HG02840 (cell line): ENCODE measurements around the gene TBCD.
"Not testable (repeated sequence)": the region's sequence is repeated elsewhere in the genome, so short reads cannot be mapped to it uniquely, and the experiment has no call there.

Source experiments
- ATAC-seq: cut with Tn5 transposase; IDR thresholded peaks from one replicate; pipeline ENCODE4 v1.9.1; 2021; ENCODE audit warnings: mild to moderate bottlenecking, moderate library complexity, moderate number of reproducible peaks; ENCODE audit not compliant: unreplicated experiment, low FRiP score

The TBCD gene

GRCh38 chr17:82754297-82755208 lies 2.7 kb downstream of the TBCD start:
- ATAC-seq, result no peak

GRCh38 chr17:82756166-82756565 lies 4.3 kb downstream of the TBCD start:
- ATAC-seq, result no peak

DNA sequence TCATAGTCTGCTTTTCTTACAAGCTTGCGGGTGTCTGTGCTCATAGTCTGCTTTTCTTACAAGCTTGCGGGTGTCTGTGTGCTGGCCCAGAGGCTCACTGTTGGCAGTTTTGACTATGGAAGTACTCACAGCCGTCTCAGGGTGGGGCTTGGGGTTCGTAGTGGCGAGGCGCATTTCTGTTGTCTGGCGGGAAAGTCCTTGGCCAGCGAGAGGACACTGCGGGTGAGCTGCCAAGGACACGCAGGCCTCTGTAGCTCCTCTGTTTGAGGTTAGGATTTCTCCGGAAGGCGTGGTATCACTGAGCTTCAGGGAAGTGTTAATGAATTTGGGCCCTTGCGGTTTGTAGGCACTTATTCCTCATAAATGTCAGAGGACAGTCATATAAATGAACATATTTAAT lies 13.5 kb downstream of the TBCD start:
- ATAC-seq, result no peak

DNA sequence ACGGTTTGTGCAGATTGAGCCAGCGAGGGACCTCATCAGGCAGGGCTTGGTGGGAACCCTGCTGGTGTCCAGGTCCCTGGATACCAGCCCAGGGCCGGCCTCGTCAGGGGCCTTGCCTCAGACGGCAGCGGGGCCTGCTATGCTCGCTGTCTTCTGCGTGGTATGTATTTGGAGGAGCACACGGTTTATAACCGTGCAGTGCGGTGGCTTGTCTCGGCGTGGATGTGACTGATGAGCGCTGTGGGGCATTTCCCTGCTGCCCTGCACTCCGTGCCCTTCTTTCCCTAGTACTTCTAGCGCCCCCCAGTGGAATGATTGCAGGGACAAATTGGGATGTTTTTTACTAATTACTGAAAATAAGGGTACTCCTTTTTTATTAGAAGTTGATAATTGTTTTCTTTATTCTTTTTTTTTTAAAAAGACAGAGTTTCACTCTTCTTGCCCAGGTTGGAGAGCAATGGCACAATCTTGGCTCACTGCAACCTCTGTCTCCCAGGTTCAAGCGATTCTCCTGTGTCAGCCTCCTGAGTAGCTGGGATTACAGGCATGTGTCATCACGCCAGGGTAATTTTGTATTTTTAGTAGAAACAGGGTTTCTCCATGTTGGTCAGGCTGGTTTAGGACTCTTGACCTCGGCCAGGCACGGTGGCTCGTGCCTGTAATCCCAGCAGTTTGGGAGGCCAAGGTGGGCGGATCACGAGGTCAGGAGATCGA lies 15.3 kb downstream of the TBCD start:
- ATAC-seq, result no peak

GRCh38 chr17:82769041-82769440 lies 17.2 kb downstream of the TBCD start:
- no peak for ATAC-seq

DNA sequence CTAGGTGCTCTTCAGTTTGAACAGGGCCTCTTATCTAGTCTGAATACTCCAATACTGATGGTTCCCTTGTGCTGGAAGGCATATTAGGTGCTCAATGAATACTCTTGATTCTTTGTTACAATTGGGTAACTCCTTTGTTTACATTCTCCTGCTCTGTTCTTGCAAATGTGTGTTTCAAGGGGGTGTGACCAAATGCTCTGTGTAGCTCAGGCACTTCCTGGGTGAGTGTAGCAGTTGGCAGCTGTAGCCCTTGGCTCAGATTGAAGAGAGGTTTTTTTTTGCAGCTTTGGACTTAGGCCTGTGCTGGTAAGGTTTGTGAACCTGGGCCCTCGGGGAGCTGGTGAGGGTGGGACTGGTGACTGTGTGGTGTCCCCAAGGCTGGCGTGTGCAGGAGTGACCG lies 20.2 kb downstream of the TBCD start:
- ATAC-seq, result no peak

DNA sequence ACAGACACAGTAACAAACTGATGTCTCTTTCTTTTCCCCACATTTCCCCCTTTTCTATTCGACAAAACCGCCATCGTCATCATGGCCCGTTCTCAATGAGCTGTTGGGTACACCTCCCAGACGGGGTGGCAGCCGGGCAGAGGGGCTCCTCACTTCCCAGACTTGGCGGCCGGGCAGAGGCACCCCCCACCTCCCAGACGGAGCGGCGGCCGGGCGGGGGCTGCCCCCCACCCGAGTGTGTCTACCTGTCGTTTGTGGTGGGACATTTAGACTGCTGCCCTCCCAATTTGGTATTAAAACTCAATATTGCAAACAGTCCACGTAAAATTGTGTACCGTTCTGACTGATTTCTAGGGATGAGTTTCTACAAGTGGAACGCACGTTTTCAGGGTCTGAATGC lies 22.6 kb downstream of the TBCD start:
- not testable (repeated sequence) for ATAC-seq

DNA sequence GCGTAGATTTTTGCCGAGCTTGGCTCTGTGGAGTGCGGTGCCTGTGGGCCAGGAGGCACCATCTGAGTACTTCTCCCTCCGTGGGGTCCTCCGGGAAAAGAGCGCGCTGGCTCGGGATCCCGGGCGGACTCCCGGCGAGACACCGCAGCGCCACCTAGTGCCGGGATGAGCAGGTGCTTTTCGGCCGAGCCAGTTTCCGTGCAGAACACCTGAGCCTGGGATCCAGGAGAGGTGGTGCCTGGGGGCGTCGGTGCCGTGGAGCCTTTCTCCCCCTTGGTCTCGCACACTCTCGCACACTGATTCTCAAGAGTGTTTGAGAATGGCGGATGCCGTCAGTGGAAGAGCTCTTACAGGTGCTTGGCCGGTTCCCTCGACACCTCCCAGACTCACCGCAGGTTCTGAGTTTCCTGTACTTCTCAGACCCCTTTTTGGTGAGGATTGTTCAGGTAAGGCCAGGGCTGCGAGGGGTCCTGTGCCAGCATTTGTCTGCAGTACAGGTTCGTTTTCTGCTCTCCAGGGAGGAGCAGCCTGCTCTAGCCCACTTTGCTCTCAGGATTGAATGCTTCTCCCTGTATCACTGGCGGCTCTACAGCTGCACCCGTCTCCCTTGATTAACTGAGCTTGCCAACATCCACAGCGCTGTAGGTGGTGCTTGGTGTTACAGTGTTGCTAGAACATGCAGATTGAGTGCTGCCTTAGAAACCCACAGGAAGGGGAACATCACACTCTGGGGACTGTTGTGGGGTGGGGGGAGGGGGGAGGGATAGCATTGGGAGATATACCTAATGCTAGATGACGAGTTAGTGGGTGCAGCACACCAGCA lies 23.3 kb downstream of the TBCD start:
- ATAC-seq, result no peak

DNA sequence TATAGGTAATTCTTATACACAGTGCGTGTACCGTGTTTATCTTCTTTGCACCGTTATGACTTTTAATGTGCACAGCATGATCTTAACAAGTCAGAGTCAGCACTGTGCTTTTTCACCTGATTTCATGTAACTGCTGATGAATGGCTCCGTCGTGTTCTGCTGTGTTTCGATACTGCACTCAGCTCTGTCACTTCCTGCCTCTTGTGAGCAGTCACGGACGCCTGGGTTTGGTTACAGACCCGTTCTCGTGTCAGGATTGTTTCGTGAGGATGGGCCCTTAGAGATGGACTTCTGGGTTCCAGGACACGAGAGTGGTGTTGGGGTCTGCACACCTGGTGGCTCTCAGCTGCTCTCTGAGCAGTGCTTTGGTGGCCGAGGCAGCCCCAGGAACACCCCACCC lies 24.6 kb downstream of the TBCD start:
- no peak for ATAC-seq

GRCh38 chr17:82777778-82778375 lies 26.0 kb downstream of the TBCD start:
- ATAC-seq, result not testable (repeated sequence)

DNA sequence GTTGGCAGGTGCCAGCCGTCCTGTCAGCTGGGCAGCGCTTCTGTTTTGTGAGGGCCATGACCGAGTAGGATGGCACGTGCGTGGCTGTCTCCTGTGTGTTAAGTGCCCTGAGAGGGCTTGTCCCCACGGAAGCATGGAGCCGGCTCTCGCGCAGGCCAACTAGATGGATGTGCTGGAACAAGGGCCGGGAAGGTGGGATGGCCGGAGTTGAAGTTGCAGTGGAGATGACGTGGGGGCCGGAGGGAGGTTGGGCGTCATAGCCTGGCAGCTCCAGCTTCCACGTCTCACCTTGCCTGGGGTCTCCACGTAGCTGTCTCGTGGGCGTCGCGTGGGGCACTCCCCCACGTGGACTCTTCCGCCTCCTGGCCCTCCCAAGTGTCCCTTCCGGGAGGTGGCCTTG lies 27.7 kb downstream of the TBCD start:
- no peak for ATAC-seq

GRCh38 chr17:82780195-82780594 lies 28.3 kb downstream of the TBCD start:
- ATAC-seq, result no peak

- no peak for ATAC-seq
Measured at GRCh38 chr17:82780971-82781893, 29.4 kb downstream of the TBCD start.

DNA sequence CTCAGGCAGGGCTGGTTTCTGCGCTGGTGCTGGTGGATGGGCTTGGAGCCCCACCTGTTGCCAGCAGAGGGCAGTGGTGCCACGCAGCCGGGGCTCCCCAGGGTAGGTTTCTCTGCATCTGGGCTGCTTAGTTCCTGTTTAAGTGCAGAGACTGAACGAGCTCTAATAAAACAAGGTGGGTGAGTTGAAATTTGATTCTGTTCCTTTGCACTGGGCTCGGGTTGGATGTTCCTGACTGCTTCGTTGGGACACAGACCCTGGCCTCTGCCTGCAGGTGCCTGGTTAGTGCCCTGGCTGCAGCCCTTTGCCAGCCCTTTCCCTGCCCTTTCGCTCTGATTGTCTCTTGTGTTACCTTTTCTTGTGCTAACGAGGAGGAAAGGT lies 30.0 kb downstream of the TBCD start:
- no peak for ATAC-seq

GRCh38 chr17:82782657-82783207 lies 30.9 kb downstream of the TBCD start:
- ATAC-seq, result no peak

DNA sequence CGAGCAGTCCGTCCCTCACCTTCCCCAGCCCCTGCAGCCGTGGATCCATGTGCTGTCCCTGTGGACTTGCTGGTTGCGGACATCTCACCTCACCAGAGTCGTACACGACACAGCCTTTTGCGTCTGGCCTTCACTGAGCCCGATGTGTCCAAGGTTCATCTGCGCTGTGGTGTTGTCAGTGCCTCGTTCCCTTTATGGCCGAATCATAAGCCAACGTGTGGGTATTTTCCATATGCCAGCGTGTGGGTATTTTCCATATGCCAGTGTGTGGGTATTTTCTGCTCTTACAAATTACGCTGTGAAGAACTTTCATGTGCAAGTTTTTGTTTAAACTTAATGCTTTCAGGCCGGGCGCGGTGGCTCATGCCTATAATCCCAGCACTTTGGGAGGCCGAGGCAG lies 31.6 kb downstream of the TBCD start:
- no peak for ATAC-seq

GRCh38 chr17:82785581-82785980 lies 33.7 kb downstream of the TBCD start:
- not testable (repeated sequence) for ATAC-seq

DNA sequence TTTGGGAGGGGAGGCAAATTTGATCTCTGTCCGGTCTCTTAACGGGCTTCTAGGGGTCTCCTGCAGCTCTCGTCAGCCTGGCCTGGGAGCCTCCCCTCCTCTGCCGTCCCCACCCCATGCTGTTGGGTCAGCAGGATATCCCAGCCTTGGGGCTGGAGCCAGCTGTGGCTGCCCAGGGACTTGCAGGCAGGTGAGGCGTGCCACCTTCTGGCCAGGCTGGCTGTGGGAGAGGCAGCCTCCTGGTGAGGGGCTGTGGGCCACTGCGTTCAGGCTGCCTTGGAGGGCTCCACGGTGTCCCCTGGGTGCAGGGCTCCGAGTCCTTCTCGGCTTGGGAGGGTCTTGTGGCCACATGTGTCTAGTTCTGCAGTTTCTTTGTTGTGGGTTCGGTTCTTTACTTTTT lies 34.6 kb downstream of the TBCD start:
- no peak for ATAC-seq
